C4-2B (cell line): ENCODE data around the gene MRC2.

ENCODE experiments used
- ZFX ChIP-seq: fragments of 450-650 bp; IDR thresholded peaks from 2 replicates; pipeline ENCODE4 v1.6.1; 2017
- TF ChIP-seq, protein P1 (sequence below): fragments of 450-650 bp; conservative IDR thresholded peaks from 2 replicates; pipeline ENCODE4 v1.5.1; 2017; ENCODE audit warnings: mild to moderate bottlenecking

DNA sequence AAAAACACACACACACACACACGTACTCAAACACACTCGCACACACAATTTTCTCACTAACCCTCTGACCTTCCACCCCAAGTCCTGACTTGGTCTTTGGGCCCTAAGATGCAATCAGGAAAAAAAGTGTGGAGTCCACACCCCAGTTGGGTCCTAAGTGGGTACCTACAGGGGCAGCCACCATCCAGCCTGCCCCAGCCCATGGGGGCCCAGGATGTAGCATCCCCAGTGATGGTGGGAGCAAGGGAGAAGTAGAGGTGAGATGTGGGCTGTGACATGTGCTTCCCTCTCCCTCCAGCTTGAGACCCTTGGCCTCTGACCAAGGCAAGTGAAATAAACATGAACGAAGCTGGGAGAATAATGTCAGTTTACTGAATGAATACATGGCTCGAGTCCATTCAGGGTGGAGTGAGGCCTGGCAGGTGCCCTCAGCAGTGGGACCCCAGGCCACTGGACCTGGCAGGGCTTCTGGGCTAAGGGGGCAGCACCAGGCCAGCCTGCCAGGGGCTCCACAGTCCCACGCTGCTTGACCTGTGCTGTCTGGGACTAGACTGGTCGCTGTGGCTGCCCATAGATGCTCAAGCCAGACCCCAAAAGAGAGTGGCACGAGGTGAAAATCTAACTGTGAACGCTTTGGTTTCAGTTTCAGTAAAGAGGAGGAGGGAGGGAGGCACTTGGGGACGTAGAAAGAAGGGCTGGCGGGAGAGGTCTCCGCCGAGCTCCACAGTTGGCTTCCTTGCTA lies 73.7 kb downstream of the MRC2 start:
- TF ChIP-seq, protein P1, sequence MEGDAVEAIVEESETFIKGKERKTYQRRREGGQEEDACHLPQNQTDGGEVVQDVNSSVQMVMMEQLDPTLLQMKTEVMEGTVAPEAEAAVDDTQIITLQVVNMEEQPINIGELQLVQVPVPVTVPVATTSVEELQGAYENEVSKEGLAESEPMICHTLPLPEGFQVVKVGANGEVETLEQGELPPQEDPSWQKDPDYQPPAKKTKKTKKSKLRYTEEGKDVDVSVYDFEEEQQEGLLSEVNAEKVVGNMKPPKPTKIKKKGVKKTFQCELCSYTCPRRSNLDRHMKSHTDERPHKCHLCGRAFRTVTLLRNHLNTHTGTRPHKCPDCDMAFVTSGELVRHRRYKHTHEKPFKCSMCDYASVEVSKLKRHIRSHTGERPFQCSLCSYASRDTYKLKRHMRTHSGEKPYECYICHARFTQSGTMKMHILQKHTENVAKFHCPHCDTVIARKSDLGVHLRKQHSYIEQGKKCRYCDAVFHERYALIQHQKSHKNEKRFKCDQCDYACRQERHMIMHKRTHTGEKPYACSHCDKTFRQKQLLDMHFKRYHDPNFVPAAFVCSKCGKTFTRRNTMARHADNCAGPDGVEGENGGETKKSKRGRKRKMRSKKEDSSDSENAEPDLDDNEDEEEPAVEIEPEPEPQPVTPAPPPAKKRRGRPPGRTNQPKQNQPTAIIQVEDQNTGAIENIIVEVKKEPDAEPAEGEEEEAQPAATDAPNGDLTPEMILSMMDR, result no peak
- TF ChIP-seq ZFX, result no peak
